Suprapubic skin (tissue), 4 donors: ENCODE results near the gene COL4A4. TPM values are rescaled to one million over a fixed set of nuclear protein-coding genes. Genes with fewer than 3 reads are reported as not detected.

Experiments used
- DNase-seq, 2 donors: peaks; one replicate each; pipeline ENCODE4 v3.0.0-alpha.2; 2019; ENCODE audit warnings: low spot score in 2 of 2
- H3K27ac ChIP-seq: fragments of 200-600 bp; sonication (generic); one replicate; pipeline ENCODE4 v1.5.1; 2019
- H3K27me3 ChIP-seq: fragments of 200-600 bp; sonication (generic); one replicate; pipeline ENCODE4 v1.5.1; 2019
- H3K36me3 ChIP-seq: fragments of 200-600 bp; sonication (generic); one replicate; pipeline ENCODE4 v1.5.1; 2019
- H3K4me1 ChIP-seq: fragments of 200-600 bp; sonication (generic); one replicate; pipeline ENCODE4 v1.5.1; 2019
- H3K4me3 ChIP-seq: fragments of 200-600 bp; sonication (generic); one replicate; pipeline ENCODE4 v1.5.1; 2019; ENCODE audit warnings: mild to moderate bottlenecking
- H3K9me3 ChIP-seq: fragments of 200-600 bp; sonication (generic); one replicate; pipeline ENCODE4 v1.5.1; 2019
- CTCF ChIP-seq, 2 donors: fragments of 200-600 bp in 1 of 2; fragments of 450-650 bp in 1 of 2; sonication (generic) in 1 of 2; IDR thresholded peaks; one replicate each; pipeline ENCODE4 v1.5.1; 2016 to 2019; ENCODE audit warnings: antibody characterized with exemption in 2 of 2, mild to moderate bottlenecking in 1 of 2, moderate library complexity in 1 of 2
- EP300 ChIP-seq: sonication (generic); formaldehyde crosslinking; IDR thresholded peaks from one replicate; pipeline ENCODE4 v1.6.1; 2017; ENCODE audit warnings: antibody characterized with exemption
- POLR2A ChIP-seq, 2 donors: fragments of 450-650 bp; IDR thresholded peaks; one replicate each; pipeline ENCODE4 v1.6.1; 2017; ENCODE audit warnings: antibody characterized with exemption in 2 of 2, mild to moderate bottlenecking in 2 of 2, moderate library complexity in 2 of 2
- POLR2AphosphoS5 ChIP-seq, 3 donors: sonication (generic); formaldehyde crosslinking; IDR thresholded peaks; one replicate each; pipeline ENCODE4 v1.6.1; 2017; ENCODE audit warnings: antibody characterized with exemption in 3 of 3
- WGBS: methylation state at CpG from one replicate; pipeline ENCODE4 v1.1.5; 2018; 5-methylcytosine and 5-hydroxymethylcytosine counted together
- total RNA-seq, 4 donors: library from RNA; depleted of rRNA; stranded (reverse); fragments of >200 nt; gene quantifications; one replicate each; pipeline ENCODE4 v1.1.0, GENCODE V29; 2016

Gene COL4A4
- total RNA-seq, 4 donors from 2014 or later, result 0.16 to 0.25 (median 0.23) TPM

GRCh38 chr2:227152093-227152766 is 11.8 kb downstream of the COL4A4 start:
- peaks cover 4% of the 10 kb centered on the region for H3K9me3 ChIP-seq
- DNase-seq, result no peak
- H3K27ac ChIP-seq, result no peak overlapping the region
- H3K27me3 ChIP-seq, result peaks cover 3% of the 10 kb centered on the region
- WGBS, result 92% methylated on average over 2 of the region's 2 CpGs
- H3K36me3 ChIP-seq, result no peaks in the 10 kb centered on the region
- no peaks in the 10 kb centered on the region for H3K4me1 ChIP-seq
- TF ChIP-seq EP300 (no peak), POLR2A (IDR thresholded peaks at IDR 0.05) (no peak), POLR2AphosphoS5 (IDR thresholded peaks at IDR 0.05) (no peak), CTCF (IDR thresholded peaks at IDR 0.05) (no peak)
- H3K4me3 ChIP-seq, result no peak overlapping the region

GRCh38 chr2:227150222-227150936 is 13.6 kb downstream of the COL4A4 start:
- no peaks in the 10 kb centered on the region for H3K4me1 ChIP-seq
- no peak overlapping the region for H3K27ac ChIP-seq
- peaks cover 3% of the 10 kb centered on the region for H3K27me3 ChIP-seq
- WGBS, result 66% methylated on average over 2 of the region's 2 CpGs
- H3K36me3 ChIP-seq, result no peaks in the 10 kb centered on the region
- DNase-seq, result no peak
- H3K4me3 ChIP-seq, result no peak overlapping the region
- no peak for TF ChIP-seq CTCF (IDR thresholded peaks at IDR 0.05)
- TF ChIP-seq EP300, result no peak
- no peak for TF ChIP-seq POLR2A (IDR thresholded peaks at IDR 0.05)
- TF ChIP-seq POLR2AphosphoS5 (IDR thresholded peaks at IDR 0.05), result no peak
- peaks cover 4% of the 10 kb centered on the region for H3K9me3 ChIP-seq

GRCh38 chr2:227148106-227148505 is 15.9 kb downstream of the COL4A4 start:
- Histone ChIP-seq H3K27ac (no peak overlapping the region), H3K27me3 (no peaks in the 10 kb centered on the region), H3K36me3 (no peaks in the 10 kb centered on the region), H3K4me1 (no peaks in the 10 kb centered on the region), H3K9me3 (peaks cover 4% of the 10 kb centered on the region), H3K4me3 (no peak overlapping the region)
- no peak for DNase-seq
- TF ChIP-seq POLR2A (IDR thresholded peaks at IDR 0.05) (no peak), POLR2AphosphoS5 (IDR thresholded peaks at IDR 0.05) (no peak), CTCF (IDR thresholded peaks at IDR 0.05) (no peak), EP300 (no peak)
- 81% methylated on average over 2 of the region's 2 CpGs for WGBS

DNA sequence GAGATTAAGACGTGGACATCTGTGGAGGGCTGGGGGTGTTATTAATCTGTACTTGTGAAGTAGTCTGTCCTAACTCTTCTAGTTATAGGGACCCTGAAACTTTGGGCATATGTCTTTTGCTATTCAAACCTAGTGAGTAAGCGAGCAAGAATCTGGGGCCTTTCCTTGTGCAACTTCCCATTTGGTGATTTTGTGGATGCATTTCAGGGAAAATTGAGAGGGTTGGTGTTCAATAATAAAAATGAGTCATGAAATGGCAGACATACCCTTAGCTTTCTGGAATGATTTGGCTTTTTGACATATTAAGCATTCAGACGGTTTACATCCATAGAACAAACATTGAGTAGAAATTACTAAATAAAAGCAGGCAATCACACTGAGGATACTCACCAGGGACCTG is 17.0 kb downstream of the COL4A4 start:
- Histone ChIP-seq H3K4me3 (no peak overlapping the region), H3K4me1 (no peaks in the 10 kb centered on the region), H3K27ac (no peak overlapping the region), H3K27me3 (no peaks in the 10 kb centered on the region), H3K36me3 (no peaks in the 10 kb centered on the region), H3K9me3 (peaks cover 4% of the 10 kb centered on the region)
- DNase-seq, result no peak
- 63% methylated on average over 3 of the region's 3 CpGs for WGBS
- no peak for TF ChIP-seq POLR2AphosphoS5 (IDR thresholded peaks at IDR 0.05)
- no peak for TF ChIP-seq CTCF (IDR thresholded peaks at IDR 0.05)
- TF ChIP-seq EP300, result no peak
- no peak for TF ChIP-seq POLR2A (IDR thresholded peaks at IDR 0.05)

DNA sequence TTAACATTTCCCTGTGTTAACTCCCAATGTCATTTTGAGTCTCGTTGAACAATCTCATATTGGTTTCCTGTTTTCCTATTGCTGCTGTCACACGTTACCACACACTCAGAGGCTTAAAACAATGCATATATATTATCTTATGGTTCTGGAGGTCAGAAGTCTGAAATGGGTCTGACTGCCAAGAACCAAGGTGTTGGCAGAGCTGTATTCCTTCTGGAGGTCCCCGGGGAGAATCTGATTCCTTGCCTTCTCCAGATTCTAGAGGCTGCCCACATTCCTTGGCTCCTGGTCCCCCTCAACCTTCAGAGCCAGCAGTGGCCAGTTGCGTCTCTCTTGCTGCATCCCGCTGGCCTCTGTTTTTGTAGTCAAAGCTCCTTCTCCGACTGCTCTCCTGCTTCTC is 17.5 kb downstream of the COL4A4 start:
- Histone ChIP-seq H3K4me1 (no peaks in the 10 kb centered on the region), H3K9me3 (peaks cover 4% of the 10 kb centered on the region), H3K4me3 (no peak overlapping the region), H3K27ac (no peak overlapping the region), H3K27me3 (no peaks in the 10 kb centered on the region), H3K36me3 (no peaks in the 10 kb centered on the region)
- TF ChIP-seq POLR2A (IDR thresholded peaks at IDR 0.05) (no peak), POLR2AphosphoS5 (IDR thresholded peaks at IDR 0.05) (no peak), EP300 (no peak), CTCF (IDR thresholded peaks at IDR 0.05) (no peak)
- no peak for DNase-seq
- WGBS, result 83% methylated on average over 6 of the region's 6 CpGs
